GM23338 (cell line): ENCODE data around the gene RYR2. TPM values are rescaled to one million over a fixed set of nuclear protein-coding genes. Genes with fewer than 3 reads are reported as not detected.

Experiments used
- ATAC-seq: fragments of 200-7000 bp; cut with Tn5 transposase; 3 replicates; pipeline ENCODE4 v1.9.1; 2020
- DNase-seq: peaks from one replicate; pipeline ENCODE4 v3.0.0-alpha.2; 2015; ENCODE audit warnings: low spot score
- H2AFZ ChIP-seq: fragments of 200-600 bp; sonication (generic); 2 replicates; pipeline ENCODE4 v1.8.0; 2016; ENCODE audit warnings: antibody characterized with exemption, mild to moderate bottlenecking, moderate library complexity
- H3F3A ChIP-seq: fragments of 200-600 bp; sonication (generic); replicated peaks from 2 replicates; pipeline ENCODE4 v1.8.0; 2017; ENCODE audit warnings: antibody characterized with exemption, mixed run types, low read depth
- H3K27ac ChIP-seq: fragments of 200-600 bp; sonication (generic); 2 replicates; pipeline ENCODE4 v1.6.1; 2016; ENCODE audit warnings: low read depth
- H3K27me3 ChIP-seq: fragments of 200-600 bp; sonication (generic); 2 replicates; pipeline ENCODE4 v1.8.0; 2016; ENCODE audit warnings: mild to moderate bottlenecking, mixed run types, moderate library complexity; ENCODE audit not compliant: insufficient read depth
- H3K36me3 ChIP-seq: fragments of 200-600 bp; sonication (generic); 2 replicates; pipeline ENCODE4 v1.8.0; 2016; ENCODE audit warnings: mild to moderate bottlenecking; ENCODE audit not compliant: insufficient read depth
- H3K4me1 ChIP-seq: fragments of 200-600 bp; sonication (generic); 2 replicates; pipeline ENCODE4 v1.8.0; 2016; ENCODE audit warnings: mild to moderate bottlenecking, moderate library complexity; ENCODE audit not compliant: insufficient read depth
- H3K4me2 ChIP-seq: fragments of 200-600 bp; sonication (generic); 2 replicates; pipeline ENCODE4 v1.7.1; 2017; ENCODE audit warnings: mixed run types
- H3K4me3 ChIP-seq: fragments of 200-600 bp; sonication (generic); 2 replicates; pipeline ENCODE4 v1.6.1; 2016; ENCODE audit warnings: mixed run types
- H3K79me2 ChIP-seq: fragments of 200-600 bp; sonication (generic); replicated peaks from 2 replicates; pipeline ENCODE4 v1.8.0; 2017; ENCODE audit warnings: mild to moderate bottlenecking; ENCODE audit not compliant: insufficient read depth
- H3K9me2 ChIP-seq: fragments of 200-600 bp; sonication (generic); 2 replicates; pipeline ENCODE4 v1.8.0; 2017; ENCODE audit not compliant: insufficient read depth
- H4K20me1 ChIP-seq: fragments of 200-600 bp; sonication (generic); replicated peaks from 2 replicates; pipeline ENCODE4 v1.8.0; 2017; ENCODE audit warnings: mild to moderate bottlenecking; ENCODE audit not compliant: insufficient read depth
- H3K27ac Mint-ChIP-seq: 2 replicates; pipeline ENCODE4 v1.8.0; 2020; ENCODE audit warnings: inconsistent platforms, mild to moderate bottlenecking, moderate library complexity, mixed read lengths
- H3K27me3 Mint-ChIP-seq: 3 replicates; pipeline ENCODE4 v1.8.0; 2022; ENCODE audit warnings: low read depth, mild to moderate bottlenecking, moderate library complexity, mixed read lengths, inconsistent platforms; ENCODE audit not compliant: insufficient read depth, poor library complexity
- H3K36me3 Mint-ChIP-seq: 3 replicates; pipeline ENCODE4 v1.8.0; 2021; ENCODE audit warnings: low read depth, mild to moderate bottlenecking, inconsistent platforms, moderate library complexity, mixed read lengths
- H3K4me1 Mint-ChIP-seq: 3 replicates; pipeline ENCODE4 v1.8.0; 2020; ENCODE audit warnings: mild to moderate bottlenecking, inconsistent platforms, mixed read lengths
- H3K4me3 Mint-ChIP-seq: 3 replicates; pipeline ENCODE4 v1.8.0; 2021; ENCODE audit warnings: moderate library complexity, mild to moderate bottlenecking, inconsistent platforms, mixed read lengths
- H3K9me3 Mint-ChIP-seq: 3 replicates; pipeline ENCODE4 v1.8.0; 2020; ENCODE audit warnings: moderate library complexity, mild to moderate bottlenecking, inconsistent platforms, mixed read lengths
- CREB1 ChIP-seq: fragments of 250-450 bp; sonication (Bioruptor Pico); IDR thresholded peaks from 2 replicates; pipeline ENCODE4 v1.5.0; 2020; ENCODE audit warnings: low read depth, mild to moderate bottlenecking, moderate library complexity
- CTCF ChIP-seq, 2 experiments: fragments of 200-600 bp in 1 of 2; sonication (generic) in 1 of 2; conservative IDR thresholded peaks; 2 replicates each; pipeline versions ENCODE4 v1.5.1 to v1.6.1; 2016 to 2017; ENCODE audit warnings: antibody characterized with exemption in 2 of 2, low read depth in 2 of 2, mild to moderate bottlenecking in 2 of 2, moderate library complexity in 1 of 2
- EZH2 ChIP-seq: fragments of 200-600 bp; sonication (generic); IDR thresholded peaks from one replicate; pipeline ENCODE4 v1.8.0; 2017; ENCODE audit warnings: antibody characterized with exemption, mild to moderate bottlenecking, low read depth; ENCODE audit not compliant: unreplicated experiment
- EZH2phosphoT487 ChIP-seq: fragments of 200-600 bp; sonication (generic); IDR thresholded peaks from one replicate; pipeline ENCODE4 v1.8.1; 2018; ENCODE audit warnings: antibody characterized with exemption; ENCODE audit not compliant: unreplicated experiment
- JUNB ChIP-seq: IDR thresholded peaks from one replicate; pipeline ENCODE4 v1.6.1; 2016; ENCODE audit warnings: antibody characterized with exemption; ENCODE audit not compliant: unreplicated experiment
- NANOG ChIP-seq: IDR thresholded peaks from 2 replicates; pipeline ENCODE4 v1.6.1; 2016; ENCODE audit warnings: antibody characterized with exemption, borderline replicate concordance
- POLR2AphosphoS5 ChIP-seq: IDR thresholded peaks from 2 replicates; pipeline ENCODE4 v1.6.1; 2016; ENCODE audit warnings: antibody characterized with exemption, low read depth
- REST ChIP-seq: IDR thresholded peaks from one replicate; pipeline ENCODE4 v1.6.1; 2018; ENCODE audit warnings: antibody characterized with exemption; ENCODE audit not compliant: unreplicated experiment
- STAT1 ChIP-seq: IDR thresholded peaks from one replicate; pipeline ENCODE4 v1.6.1; 2016; ENCODE audit warnings: antibody characterized with exemption; ENCODE audit not compliant: unreplicated experiment
- ZNF114 ChIP-seq: fragments of 250-450 bp; sonication (Bioruptor Pico); IDR thresholded peaks from 2 replicates; pipeline ENCODE4 v1.5.0; 2020; ENCODE audit warnings: mild to moderate bottlenecking, moderate library complexity
- ZNF331 ChIP-seq: fragments of 250-450 bp; sonication (Bioruptor Pico); IDR thresholded peaks from 2 replicates; pipeline ENCODE4 v1.5.0; 2020; ENCODE audit warnings: low read depth, mild to moderate bottlenecking, moderate library complexity
- polyA plus RNA-seq: library from polyadenylated mRNA; unstranded; fragments of >200 nt; fragmentation: Nextera tagmentation; extraction: Ambion mirVana; gene quantifications from 2 replicates; pipeline ENCODE4 v1.2.1, GENCODE V29; 2016
- total RNA-seq: library from RNA; depleted of rRNA; stranded (reverse); fragments of >200 nt; shearing (Covaris generic); gene quantifications from 2 replicates; pipeline ENCODE4 v1.2.3, GENCODE V29; 2014
- TF ChIP-seq, protein P1 (sequence below): fragments of 250-450 bp; sonication (Bioruptor Pico); IDR thresholded peaks from 2 replicates; pipeline ENCODE4 v1.5.0; 2020; ENCODE audit warnings: mild to moderate bottlenecking, moderate library complexity
- TF ChIP-seq, protein P2 (sequence below): IDR thresholded peaks from 2 replicates; pipeline ENCODE4 v1.6.1; 2016; ENCODE audit warnings: antibody characterized with exemption

Gene RYR2
- total and polyA plus RNA-seq, 2 experiments from 2014 or later, result 8.9 to 10.0 TPM

- H3F3A ChIP-seq, result no peaks in the 10 kb centered on the region
These were observed 112.2 kb downstream of the RYR2 start for GRCh38 chr1:237154157-237154556.

More at GRCh38 chr1:237154157-237154556, 112.2 kb downstream of the RYR2 start:
- TF ChIP-seq, protein P1, sequence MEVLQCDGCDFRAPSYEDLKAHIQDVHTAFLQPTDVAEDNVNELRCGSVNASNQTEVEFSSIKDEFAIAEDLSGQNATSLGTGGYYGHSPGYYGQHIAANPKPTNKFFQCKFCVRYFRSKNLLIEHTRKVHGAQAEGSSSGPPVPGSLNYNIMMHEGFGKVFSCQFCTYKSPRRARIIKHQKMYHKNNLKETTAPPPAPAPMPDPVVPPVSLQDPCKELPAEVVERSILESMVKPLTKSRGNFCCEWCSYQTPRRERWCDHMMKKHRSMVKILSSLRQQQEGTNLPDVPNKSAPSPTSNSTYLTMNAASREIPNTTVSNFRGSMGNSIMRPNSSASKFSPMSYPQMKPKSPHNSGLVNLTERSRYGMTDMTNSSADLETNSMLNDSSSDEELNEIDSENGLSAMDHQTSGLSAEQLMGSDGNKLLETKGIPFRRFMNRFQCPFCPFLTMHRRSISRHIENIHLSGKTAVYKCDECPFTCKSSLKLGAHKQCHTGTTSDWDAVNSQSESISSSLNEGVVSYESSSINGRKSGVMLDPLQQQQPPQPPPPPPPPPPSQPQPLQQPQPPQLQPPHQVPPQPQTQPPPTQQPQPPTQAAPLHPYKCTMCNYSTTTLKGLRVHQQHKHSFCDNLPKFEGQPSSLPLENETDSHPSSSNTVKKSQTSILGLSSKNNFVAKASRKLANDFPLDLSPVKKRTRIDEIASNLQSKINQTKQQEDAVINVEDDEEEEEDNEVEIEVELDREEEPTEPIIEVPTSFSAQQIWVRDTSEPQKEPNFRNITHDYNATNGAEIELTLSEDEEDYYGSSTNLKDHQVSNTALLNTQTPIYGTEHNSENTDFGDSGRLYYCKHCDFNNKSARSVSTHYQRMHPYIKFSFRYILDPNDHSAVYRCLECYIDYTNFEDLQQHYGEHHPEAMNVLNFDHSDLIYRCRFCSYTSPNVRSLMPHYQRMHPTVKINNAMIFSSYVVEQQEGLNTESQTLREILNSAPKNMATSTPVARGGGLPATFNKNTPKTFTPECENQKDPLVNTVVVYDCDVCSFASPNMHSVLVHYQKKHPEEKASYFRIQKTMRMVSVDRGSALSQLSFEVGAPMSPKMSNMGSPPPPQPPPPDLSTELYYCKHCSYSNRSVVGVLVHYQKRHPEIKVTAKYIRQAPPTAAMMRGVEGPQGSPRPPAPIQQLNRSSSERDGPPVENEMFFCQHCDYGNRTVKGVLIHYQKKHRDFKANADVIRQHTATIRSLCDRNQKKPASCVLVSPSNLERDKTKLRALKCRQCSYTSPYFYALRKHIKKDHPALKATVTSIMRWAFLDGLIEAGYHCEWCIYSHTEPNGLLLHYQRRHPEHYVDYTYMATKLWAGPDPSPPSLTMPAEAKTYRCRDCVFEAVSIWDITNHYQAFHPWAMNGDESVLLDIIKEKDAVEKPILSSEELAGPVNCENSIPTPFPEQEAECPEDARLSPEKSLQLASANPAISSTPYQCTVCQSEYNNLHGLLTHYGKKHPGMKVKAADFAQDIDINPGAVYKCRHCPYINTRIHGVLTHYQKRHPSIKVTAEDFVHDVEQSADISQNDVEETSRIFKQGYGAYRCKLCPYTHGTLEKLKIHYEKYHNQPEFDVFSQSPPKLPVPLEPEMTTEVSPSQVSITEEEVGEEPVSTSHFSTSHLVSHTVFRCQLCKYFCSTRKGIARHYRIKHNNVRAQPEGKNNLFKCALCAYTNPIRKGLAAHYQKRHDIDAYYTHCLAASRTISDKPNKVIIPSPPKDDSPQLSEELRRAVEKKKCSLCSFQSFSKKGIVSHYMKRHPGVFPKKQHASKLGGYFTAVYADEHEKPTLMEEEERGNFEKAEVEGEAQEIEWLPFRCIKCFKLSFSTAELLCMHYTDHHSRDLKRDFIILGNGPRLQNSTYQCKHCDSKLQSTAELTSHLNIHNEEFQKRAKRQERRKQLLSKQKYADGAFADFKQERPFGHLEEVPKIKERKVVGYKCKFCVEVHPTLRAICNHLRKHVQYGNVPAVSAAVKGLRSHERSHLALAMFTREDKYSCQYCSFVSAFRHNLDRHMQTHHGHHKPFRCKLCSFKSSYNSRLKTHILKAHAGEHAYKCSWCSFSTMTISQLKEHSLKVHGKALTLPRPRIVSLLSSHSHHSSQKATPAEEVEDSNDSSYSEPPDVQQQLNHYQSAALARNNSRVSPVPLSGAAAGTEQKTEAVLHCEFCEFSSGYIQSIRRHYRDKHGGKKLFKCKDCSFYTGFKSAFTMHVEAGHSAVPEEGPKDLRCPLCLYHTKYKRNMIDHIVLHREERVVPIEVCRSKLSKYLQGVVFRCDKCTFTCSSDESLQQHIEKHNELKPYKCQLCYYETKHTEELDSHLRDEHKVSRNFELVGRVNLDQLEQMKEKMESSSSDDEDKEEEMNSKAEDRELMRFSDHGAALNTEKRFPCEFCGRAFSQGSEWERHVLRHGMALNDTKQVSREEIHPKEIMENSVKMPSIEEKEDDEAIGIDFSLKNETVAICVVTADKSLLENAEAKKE (CRISPR knock-in tag), result no peak
- TF ChIP-seq CTCF (conservative IDR thresholded peaks at IDR 0.05; ENCODE audit: low read depth in 2 of 2) (no peak), JUNB (no peak), POLR2AphosphoS5 (no peak), EZH2 (no peak), NANOG (no peak), STAT1 (no peak), ZNF114 (no peak), EZH2phosphoT487 (no peak), ZNF331 (CRISPR knock-in tag) (no peak), CREB1 (no peak), REST (no peak)
- TF ChIP-seq, protein P2, sequence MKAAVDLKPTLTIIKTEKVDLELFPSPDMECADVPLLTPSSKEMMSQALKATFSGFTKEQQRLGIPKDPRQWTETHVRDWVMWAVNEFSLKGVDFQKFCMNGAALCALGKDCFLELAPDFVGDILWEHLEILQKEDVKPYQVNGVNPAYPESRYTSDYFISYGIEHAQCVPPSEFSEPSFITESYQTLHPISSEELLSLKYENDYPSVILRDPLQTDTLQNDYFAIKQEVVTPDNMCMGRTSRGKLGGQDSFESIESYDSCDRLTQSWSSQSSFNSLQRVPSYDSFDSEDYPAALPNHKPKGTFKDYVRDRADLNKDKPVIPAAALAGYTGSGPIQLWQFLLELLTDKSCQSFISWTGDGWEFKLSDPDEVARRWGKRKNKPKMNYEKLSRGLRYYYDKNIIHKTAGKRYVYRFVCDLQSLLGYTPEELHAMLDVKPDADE, result no peak
- DNase-seq, result no peak
- Histone ChIP-seq H3K4me2 (no peak overlapping the region), H3K27ac (no peak overlapping the region), H3K36me3 (no peaks in the 10 kb centered on the region), H3K4me3 (no peak overlapping the region), H3K27me3 (no peaks in the 10 kb centered on the region), H3K9me2 (no peaks in the 10 kb centered on the region), H2AFZ (no peak overlapping the region), H3K79me2 (peaks cover 65% of the 10 kb centered on the region), H4K20me1 (no peaks in the 10 kb centered on the region), H3K4me1 (peaks cover 12% of the 10 kb centered on the region)
- Mint-ChIP-seq H3K27me3 (peaks cover 2% of the 10 kb centered on the region), H3K27ac (no peak overlapping the region), H3K36me3 (no peaks in the 10 kb centered on the region; the same call in 2 of the 3 replicates), H3K4me3 (no peak overlapping the region), H3K4me1 (peaks cover 10% of the 10 kb centered on the region), H3K9me3 (no peaks in the 10 kb centered on the region)
- ATAC-seq, result no peak
